Measurements from ENCODE around the gene RNF25. TPM values are rescaled to one million over a fixed set of nuclear protein-coding genes. Genes with fewer than 3 reads are reported as not detected.
A peak's percentile ranks its signal among the peaks of the same experiment; 100 is the strongest.

The RNF25 gene
- total RNA-seq, 2 donors from 2014 or later: 24.5 to 32.1 TPM

DNA sequence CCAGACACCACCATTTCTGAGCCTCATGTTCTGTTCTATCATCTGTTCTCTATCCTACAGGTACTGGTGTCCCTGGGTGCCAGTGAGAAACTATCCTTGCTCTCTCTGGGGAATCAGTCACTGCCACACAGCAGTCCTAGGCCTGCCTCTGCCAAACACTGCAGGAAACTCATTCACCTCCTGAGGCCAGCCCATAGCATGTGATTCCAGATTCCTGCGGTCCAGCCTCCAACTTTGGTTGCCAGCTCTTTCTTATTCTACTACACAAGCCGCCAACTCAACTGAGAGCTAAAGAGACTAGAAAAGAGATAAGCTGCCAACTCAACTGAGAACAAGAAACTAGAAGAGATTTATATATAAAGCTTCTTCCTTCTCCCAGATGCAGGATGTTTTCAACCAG, 30.0 kb upstream of the RNF25 start:
- Mint-ChIP-seq H3K27me3 (ENCODE audit: insufficient read depth) (no peaks in the 10 kb centered on the region), H3K36me3 (ENCODE audit: low read depth) (peaks cover 39% of the 10 kb centered on the region), H3K9me3 (no peaks in the 10 kb centered on the region), H3K4me1 (no peaks in the 10 kb centered on the region), H3K27ac (no peak overlapping the region), H3K4me3 (no peak overlapping the region)
- Histone ChIP-seq H3K9me3 (ENCODE audit: control insufficient read depth, low read length) (no peaks in the 10 kb centered on the region), H3K27ac (ENCODE audit: low read depth, low read length) (no peak overlapping the region), H3K27me3 (ENCODE audit: control insufficient read depth, insufficient read depth, low read length, poor library complexity, severe bottlenecking) (no peaks in the 10 kb centered on the region), H3K9ac (ENCODE audit: extremely low read depth, low read length, poor library complexity, severe bottlenecking) (no peak overlapping the region), H3K36me3 (ENCODE audit: control insufficient read depth, insufficient read depth, low read length) (peaks cover 26% of the 10 kb centered on the region), H3K4me1 (ENCODE audit: control insufficient read depth, insufficient read depth, low read length) (no peaks in the 10 kb centered on the region), H3K4me3 (ENCODE audit: low read length) (no peak overlapping the region)
- TF ChIP-seq, protein P1, sequence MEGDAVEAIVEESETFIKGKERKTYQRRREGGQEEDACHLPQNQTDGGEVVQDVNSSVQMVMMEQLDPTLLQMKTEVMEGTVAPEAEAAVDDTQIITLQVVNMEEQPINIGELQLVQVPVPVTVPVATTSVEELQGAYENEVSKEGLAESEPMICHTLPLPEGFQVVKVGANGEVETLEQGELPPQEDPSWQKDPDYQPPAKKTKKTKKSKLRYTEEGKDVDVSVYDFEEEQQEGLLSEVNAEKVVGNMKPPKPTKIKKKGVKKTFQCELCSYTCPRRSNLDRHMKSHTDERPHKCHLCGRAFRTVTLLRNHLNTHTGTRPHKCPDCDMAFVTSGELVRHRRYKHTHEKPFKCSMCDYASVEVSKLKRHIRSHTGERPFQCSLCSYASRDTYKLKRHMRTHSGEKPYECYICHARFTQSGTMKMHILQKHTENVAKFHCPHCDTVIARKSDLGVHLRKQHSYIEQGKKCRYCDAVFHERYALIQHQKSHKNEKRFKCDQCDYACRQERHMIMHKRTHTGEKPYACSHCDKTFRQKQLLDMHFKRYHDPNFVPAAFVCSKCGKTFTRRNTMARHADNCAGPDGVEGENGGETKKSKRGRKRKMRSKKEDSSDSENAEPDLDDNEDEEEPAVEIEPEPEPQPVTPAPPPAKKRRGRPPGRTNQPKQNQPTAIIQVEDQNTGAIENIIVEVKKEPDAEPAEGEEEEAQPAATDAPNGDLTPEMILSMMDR (conservative IDR thresholded peaks at IDR 0.05): no peak
- WGBS, 2 experiments (ENCODE audit: insufficient coverage in 1 of 2, insufficient read length in 1 of 2): 82 to 100% methylated on average over 1 to 2 of the region's 2 CpGs
- DNase-seq: no peak

GRCh38 chr2:218698885-218699284, 27.1 kb upstream of the RNF25 start:
- DNase-seq: no peak
- Histone ChIP-seq H3K4me1 (ENCODE audit: control insufficient read depth, insufficient read depth, low read length) (no peaks in the 10 kb centered on the region), H3K27ac (ENCODE audit: low read depth, low read length) (no peak overlapping the region), H3K36me3 (ENCODE audit: control insufficient read depth, insufficient read depth, low read length) (peaks cover 47% of the 10 kb centered on the region), H3K9me3 (ENCODE audit: control insufficient read depth, low read length) (no peaks in the 10 kb centered on the region), H3K4me3 (ENCODE audit: low read length) (no peak overlapping the region), H3K9ac (ENCODE audit: extremely low read depth, low read length, poor library complexity, severe bottlenecking) (no peak overlapping the region), H3K27me3 (ENCODE audit: control insufficient read depth, insufficient read depth, low read length, poor library complexity, severe bottlenecking) (no peaks in the 10 kb centered on the region)
- WGBS, 2 experiments (ENCODE audit: insufficient coverage in 1 of 2, insufficient read length in 1 of 2): 94 to 98% methylated on average over 7 to 8 of the region's 8 CpGs
- Mint-ChIP-seq H3K27me3 (ENCODE audit: insufficient read depth) (no peaks in the 10 kb centered on the region), H3K9me3 (no peaks in the 10 kb centered on the region), H3K4me3 (no peak overlapping the region), H3K27ac (no peak overlapping the region), H3K36me3 (ENCODE audit: low read depth) (peaks cover 51% of the 10 kb centered on the region), H3K4me1 (no peaks in the 10 kb centered on the region)
- TF ChIP-seq, protein P1 (conservative IDR thresholded peaks at IDR 0.05): no peak

DNA sequence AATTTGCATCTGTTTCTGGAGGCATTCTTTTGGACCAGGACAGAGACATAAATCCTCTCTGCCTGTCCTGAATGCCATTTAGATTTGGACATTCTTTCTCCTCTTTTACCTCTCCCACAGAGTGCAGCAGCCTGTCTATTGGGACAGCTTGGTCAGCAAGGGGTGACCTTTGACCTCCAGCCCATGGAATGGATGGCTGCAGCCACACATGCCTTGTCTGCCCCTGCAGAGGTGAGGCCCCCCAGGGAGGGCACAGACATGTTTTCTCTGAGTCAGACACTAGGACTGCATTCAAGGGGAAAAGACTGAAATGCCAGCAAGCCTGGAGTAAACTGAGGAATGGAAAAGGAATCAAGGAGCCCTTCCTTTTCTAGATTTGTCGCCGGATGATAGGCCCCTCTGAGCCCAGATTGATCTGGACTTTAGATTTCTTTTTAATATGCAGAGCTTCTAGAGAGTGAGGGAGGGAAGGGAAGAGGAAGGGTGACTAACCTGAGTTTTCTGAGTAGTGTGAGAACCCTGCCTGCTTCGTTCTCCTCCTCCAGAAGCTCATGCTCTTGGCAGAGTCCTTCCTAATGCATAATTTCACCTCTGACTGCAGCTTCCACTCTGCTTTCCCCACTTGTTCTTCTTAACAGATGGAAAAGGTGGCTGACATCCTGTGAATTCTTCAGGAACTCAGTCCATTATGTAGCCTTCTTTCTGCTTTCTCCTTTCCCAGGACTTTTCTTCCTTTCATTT, 22.8 kb upstream of the RNF25 start:
- Histone ChIP-seq H3K27me3 (ENCODE audit: control insufficient read depth, insufficient read depth, low read length, poor library complexity, severe bottlenecking) (no peaks in the 10 kb centered on the region), H3K9ac (ENCODE audit: extremely low read depth, low read length, poor library complexity, severe bottlenecking) (no peak overlapping the region), H3K9me3 (ENCODE audit: control insufficient read depth, low read length) (no peaks in the 10 kb centered on the region), H3K36me3 (ENCODE audit: control insufficient read depth, insufficient read depth, low read length) (peaks cover 70% of the 10 kb centered on the region), H3K4me1 (ENCODE audit: control insufficient read depth, insufficient read depth, low read length) (no peaks in the 10 kb centered on the region), H3K4me3 (ENCODE audit: low read length) (no peak overlapping the region), H3K27ac (ENCODE audit: low read depth, low read length) (peak overlapping the region; percentile 47)
- DNase-seq: no peak
- no peak overlapping the region for H3K4me3 Mint-ChIP-seq
- H3K4me1 Mint-ChIP-seq: no peaks in the 10 kb centered on the region
- 80 to 90% methylated on average over 3 of the region's 3 CpGs for WGBS, 2 experiments (ENCODE audit: insufficient coverage in 1 of 2, insufficient read length in 1 of 2)
- no peak overlapping the region for H3K27ac Mint-ChIP-seq
- H3K27me3 Mint-ChIP-seq (ENCODE audit: insufficient read depth): no peaks in the 10 kb centered on the region
- TF ChIP-seq, protein P1 (conservative IDR thresholded peaks at IDR 0.05): no peak
- no peaks in the 10 kb centered on the region for H3K9me3 Mint-ChIP-seq
- H3K36me3 Mint-ChIP-seq (ENCODE audit: low read depth): peaks cover 61% of the 10 kb centered on the region
